HG03457 (cell line): ENCODE data around the gene BTBD1.
"Not testable (repeated sequence)": the region's sequence is repeated elsewhere in the genome, so short reads cannot be mapped to it uniquely, and the experiment has no call there.

Source experiments
- ATAC-seq: cut with Tn5 transposase; IDR thresholded peaks from one replicate; pipeline ENCODE4 v1.9.1; 2021; ENCODE audit warnings: moderate number of reproducible peaks; ENCODE audit not compliant: unreplicated experiment

Gene BTBD1

DNA sequence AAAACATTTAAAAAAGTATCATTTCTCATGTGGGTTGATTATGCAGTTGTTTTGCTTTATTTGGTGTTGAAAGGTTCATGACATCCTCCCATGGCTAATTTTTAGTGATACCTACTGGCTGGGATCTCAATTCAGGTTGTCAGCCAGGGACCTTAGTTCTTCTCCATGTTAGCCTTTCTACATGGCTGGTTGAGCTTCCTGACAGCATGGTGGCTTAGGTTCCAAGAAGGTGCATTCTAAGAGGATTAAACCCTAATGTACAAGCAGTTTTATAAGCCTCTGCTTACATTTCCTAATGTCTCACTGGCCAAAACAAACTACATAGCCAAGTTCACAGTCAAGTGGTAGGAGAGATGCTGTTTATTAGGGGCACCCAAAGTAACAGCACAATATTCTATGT, 31.0 kb upstream of the BTBD1 start:
- ATAC-seq: no peak

DNA sequence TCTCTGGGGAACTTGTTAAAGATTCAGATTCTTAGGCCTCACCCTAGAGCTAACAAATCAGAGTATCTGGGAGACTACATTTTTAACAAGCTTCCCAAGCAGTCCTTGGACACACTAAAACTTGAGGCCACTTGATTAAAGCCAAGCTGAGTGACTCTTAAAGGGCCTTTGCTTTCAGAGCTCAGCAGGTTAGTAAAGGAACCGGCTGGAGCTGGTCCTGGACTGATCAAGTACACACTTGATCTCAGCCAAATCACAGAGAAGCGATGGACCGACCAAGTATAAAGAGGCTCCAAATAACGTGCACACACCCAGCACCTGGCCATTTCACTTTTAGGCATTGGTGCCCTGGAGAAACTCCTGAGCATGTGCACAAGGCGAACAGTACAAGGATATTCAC, 27.5 kb upstream of the BTBD1 start:
- ATAC-seq: no peak

DNA sequence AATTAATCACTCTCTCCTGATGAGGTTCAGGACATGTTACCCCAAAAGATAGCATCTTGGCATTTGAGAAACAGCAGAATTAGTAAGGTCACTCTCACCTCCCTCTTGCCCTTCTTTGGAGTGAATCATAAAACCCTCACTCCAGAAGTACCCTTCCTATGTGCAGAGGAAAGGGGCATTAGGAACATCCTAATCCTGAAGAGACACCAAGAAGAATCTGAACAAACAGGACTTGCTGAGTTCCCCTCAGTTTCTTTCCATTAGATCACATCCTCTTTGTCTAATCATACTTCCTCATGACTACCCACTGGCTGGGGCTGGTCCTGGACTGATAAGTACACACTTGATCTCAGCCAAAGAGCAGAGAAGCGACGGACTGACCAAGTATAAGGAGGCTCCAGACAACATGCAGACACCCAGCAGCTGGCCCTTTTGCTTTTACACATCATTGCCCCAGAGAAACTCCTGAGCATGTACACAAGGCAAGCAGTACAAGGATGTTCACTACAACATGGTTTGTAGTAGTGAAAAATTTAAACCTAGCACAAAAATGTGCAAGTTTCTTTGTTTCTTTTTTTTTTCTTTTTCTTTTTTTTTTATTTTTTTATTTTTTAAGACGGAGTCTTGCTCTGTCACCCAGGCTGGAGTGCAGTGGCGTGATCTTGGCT, 25.4 kb upstream of the BTBD1 start:
- ATAC-seq: peak; percentile 63

DNA sequence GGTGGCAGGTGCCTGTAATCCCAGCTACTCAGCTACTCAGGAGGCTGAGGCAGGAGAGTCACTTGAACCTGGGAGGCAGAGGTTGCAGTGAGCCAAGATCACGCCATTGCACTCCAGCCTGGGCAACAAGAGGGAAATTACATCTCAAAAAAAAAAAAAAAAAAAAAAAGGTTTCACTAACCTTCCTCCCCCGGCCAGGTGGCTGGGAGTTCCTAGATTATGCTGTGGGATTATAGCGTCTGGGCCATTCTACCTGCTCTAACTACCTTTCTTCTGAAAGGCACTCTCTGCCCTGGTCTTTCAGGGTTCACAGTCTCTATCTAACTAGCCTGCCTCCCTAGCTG, 24.9 kb upstream of the BTBD1 start:
- not testable (repeated sequence) for ATAC-seq

DNA sequence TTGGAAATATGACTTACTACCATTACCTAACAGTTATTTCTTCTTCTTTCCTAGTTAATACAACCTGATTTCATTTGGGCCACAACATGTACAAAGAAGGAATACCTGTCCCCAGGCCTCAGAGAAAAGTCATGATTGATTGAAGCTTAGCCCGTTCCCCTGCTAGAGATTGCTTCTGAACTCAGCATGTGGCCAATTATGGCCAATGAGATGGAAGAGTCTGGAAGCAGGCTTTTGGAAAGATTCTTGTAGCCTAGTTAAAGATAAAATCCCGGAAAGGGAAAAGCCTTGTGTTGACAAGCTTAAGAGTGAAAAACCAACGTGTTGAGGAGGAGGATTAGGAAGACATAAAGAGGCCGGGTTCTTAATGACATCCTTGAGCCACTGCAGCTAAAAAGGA, 23.4 kb upstream of the BTBD1 start:
- no peak for ATAC-seq

DNA sequence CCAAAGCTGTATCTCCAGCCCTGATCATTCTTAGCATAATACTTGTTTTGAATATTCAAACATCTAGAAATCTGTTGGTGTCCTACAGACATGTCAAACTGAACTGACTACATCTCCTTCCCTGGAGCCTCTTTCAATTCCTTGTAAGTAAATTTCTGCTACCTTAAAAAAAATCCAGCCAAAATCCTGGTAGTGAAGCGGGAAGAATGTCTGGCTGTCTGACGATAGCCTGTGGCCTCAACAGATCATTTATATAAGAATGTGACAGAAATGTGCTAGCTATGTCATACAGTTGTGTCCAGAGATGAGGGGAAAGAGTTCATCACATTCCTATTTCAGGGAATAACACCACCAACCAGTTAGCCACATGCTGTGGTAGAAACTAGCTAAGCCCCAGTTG, 21.8 kb upstream of the BTBD1 start:
- no peak for ATAC-seq

DNA sequence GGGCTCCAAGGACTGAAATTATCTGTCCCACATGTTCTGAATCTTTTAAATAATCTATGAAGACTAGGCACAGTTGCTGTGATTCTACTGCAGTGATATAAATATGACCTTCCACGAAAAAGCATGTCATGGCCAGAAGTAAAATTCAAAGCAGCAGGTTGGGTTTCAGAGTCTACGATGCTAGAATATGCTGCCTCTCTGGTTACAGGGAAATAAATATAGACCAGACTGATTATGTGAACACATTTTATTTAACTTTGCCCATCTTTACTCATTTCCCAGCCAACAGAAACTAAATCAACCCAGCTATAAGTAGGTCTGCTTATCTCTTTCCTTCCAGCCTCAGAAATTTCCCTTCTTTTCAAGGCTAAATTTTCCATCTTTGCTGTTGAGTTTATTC, 20.5 kb upstream of the BTBD1 start:
- no peak for ATAC-seq

DNA sequence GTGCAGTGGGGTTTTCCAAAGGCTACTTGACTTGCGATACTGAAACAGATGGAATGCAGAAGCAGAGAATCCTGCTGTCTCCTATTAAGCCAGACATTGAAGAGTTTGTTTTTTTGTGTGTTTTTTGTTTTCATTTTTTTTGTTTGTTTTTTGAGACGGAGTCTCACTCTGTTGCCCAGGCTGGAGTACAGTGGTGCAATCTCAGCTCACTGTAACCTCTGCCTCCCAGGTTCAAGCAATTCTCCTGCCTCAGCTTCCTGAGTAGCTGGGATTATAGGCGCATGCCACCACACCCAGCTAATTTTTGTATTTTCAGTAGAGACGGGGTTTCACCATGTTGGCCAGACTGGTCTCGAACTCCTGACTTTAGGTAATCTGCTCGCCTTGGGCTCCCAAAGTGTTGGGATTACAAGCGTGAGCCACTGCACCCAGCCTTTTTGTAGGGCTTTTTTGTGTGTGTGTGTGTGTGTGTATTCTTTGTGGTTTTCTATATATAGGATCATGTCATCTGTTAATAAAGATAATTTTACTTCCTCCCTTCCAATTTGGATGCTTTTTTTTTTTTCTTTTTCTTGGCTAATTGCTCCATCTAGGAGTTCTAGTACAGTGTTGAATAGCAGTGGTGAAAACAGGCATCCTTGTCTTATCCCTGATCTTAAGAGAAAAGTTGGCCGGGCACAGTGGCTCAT, 19.0 kb upstream of the BTBD1 start:
- ATAC-seq: not testable (repeated sequence)

DNA sequence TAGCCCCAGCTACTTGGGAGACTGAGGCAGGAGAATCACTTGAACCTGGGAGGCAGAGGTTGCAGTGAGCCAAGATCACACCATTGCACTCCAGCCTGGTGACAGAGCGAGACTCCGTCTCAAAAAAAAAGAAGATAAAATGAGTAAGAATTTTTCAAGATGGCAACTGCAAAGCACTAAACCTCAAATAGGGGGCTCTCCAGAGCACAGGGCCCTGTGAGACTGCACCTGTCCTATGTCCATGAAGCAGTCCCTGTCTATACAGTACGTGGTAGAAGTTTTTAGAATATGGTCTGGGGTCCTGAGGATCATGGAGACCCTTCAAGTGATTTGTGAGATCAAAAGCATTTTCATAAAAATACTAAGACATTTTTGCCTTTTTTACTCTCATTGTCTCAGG, 18.4 kb upstream of the BTBD1 start:
- ATAC-seq: not testable (repeated sequence)

DNA sequence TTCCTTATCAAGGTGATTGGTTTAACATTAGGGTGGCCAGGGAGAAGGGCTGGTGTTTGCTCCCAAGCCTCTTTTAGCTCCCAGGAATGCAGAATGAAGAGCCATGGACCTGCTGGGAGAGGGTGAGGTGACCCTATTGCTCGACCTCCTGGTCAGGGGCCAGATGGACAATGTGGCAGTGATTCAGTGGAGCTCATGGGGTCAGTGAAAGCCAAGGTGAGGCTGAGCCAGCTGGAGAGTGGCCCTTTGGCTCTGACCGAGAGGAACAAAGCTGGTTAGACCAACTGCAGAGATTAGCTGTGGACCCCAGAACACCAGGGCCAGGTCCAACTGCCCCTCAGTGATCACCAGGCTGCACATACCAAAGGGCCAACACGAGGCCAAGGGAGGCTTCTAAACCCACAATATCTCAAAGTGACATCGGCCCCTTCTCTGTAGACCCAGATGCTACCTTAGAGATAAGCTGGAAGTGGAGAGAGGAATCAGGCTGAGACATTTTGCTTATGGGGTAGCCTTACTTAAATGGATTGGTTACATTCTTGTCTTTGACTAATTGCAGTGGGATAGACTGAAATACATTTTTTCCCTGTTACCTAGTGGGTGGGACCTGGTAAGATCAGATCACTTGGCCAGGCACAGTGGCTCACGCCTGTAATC, 15.8 kb upstream of the BTBD1 start:
- no peak for ATAC-seq

DNA sequence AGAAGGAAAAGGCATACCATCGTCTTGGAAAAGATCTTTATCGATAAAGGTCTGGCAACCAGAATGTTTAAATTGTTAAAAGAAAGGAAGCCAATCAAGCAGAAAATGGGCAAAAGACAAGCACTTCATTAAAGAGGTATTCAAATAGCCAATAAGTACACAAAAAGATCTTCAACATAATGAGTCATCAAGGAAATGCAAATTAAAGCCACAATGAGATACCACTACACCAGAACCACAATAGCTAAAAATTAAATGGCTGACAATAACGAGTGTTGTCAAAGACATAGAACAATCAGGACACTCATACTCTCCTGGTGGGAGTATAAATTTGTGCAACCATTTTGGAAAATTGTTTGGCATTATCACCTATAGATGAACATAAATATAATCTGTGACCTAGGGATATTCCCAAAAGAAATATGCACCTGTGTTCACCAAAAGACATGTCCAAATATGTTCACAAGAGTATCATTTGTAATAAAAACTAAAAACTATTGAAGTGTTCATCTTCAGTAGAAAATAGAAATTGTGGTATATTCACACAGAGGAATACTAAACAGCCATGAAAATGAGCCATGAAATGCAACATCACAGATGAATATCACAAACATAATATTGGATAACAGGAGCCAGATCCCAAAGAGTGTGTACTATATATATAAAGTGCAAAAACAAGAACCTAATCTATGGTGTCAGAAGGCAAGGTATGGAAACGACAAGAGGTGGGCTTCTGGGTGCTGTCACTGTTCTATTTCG, 14.4 kb upstream of the BTBD1 start:
- no peak for ATAC-seq

DNA sequence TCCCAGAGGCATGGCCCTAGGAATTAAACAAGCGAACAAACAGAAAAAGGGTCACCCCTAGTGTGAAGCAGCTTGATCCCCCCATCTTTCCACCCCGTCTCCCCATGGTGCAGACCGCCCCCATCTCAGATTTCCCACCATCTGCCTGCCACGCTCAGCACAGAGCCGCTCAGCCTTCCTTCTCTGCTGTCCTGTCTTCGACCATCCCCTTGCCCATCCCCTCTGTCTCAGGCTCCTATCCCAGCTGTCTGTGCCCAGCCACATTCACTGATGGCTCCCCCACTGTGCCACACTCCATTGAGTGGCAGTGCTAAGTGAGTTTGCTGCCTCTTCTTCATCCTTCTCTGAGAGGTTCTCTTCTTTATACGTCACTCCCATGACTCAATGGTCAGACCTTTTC, 11.7 kb upstream of the BTBD1 start:
- ATAC-seq: no peak

DNA sequence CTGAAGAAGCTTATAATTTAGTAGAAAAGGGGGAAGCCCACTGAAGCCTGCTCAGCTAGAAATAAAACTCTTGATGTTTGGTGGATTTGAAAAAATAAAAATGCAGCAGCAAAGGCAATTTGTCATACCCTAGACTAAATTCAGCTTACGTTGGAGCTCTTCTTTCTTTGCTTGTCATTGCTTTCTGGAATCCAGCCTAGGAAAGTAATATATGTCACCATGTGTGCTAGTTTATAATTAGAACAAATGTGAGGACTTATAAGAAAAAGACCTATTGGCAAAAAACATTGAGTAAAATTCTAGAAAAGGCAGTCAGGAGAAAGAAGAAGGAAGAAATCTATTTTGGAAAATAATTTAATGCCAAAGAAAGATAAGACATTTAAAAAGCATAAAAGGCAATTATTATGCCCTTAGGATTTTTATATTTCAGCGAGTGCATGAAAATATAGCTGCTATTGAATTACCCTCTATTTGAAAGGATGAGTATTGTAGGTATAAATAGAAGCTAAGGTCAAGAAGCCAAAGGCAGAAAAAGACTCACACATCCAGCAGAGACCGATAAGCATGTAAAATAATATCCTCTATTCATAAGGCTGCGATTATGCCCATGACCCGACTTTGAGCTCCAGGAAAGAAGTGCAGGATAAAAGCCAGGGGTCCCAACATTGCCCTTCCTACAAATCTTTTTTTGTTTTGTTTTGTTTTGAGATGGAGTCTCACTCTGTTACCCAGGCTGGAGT, 10.6 kb upstream of the BTBD1 start:
- ATAC-seq: no peak

DNA sequence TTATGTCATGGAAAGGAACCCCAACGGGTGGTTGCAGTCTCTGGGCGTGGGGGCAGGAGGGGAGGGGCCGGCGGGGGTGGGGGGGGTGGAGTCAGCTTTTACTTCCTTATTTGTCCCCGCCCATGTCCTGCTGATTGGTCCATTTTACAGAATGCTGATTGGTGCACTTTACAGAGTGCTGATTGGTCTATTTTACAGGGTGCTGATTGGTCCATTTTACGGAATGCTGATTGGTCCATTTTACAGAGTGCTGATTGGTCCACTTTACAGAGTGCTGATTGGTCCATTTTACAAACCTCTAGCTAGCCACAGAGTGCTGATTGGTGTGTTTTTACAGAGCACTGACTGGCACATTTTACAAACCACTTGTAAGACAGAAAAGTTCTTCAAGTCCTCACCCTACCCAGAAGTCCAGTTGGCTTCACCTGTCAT, 2.2 kb upstream of the BTBD1 start:
- not testable (repeated sequence) for ATAC-seq

DNA sequence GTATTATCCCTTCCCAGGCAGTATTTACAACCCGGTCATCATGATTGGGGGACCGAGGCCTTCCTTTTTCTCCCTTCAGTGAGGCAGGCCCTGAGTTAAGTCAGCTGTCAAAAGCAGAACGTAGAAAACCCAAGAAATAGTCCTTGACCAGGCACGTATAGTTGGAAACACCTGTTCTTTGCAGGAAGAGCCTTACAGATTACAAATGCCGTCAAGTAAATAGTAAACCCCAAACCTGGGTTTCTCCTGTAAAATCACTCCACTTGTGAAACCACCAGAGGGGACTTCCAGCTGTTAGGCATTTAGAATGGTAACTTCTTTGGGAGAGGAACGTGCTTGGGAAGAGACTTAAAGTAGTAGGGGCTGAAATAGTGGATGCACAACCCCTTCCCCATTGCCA, 1.0 kb upstream of the BTBD1 start:
- ATAC-seq: no peak

DNA sequence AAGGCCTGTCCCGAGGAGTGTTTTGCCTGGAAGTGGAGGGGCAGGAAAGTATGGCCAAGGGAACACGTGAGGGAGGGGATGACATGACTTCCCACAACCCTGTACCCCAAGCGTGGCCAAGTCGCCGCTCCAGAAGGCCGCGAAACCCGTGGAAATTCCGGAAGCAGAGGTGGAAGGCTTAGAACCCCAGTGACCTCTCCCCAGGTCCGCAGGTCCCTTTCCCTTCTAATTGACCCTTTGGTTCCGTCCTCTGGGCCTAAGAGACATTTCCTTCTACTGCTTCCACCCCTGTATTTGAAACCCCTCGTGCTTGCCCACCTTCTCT, 548 bp upstream of the BTBD1 start:
- ATAC-seq: no peak

DNA sequence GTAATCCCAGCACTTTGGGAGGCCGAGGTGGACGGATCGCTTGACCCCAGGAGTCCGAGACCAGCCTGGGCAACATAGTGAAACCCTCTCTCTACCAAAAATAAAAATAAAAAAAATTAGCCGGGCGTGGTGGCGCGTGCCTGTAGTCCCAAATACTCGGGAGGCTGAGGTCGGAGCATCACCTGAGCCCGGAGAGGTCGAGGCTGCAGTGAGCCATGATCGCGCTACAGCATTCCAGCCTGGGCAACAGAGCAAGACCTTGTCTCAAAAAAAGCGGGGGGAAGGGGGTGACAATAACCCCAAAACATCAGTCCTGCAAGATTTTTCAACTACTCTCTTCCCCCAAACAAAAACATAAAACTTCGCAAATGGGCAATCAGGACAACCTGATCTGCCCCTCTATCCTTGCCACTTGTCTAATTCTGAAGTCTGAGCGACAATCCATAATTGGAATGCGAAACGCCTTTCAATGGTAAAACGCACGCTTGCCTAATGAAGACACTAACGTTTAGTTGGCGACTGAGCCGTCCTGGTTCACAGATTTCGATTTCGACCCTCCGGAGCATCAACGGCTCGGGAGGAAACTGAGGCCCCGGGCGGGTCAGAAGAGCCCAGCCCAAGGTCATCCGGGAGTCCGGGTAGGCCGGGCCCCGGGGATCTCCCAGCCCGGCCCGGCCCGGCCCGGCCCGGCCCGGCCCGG, 868 bp downstream of the BTBD1 start:
- ATAC-seq: no peak

DNA sequence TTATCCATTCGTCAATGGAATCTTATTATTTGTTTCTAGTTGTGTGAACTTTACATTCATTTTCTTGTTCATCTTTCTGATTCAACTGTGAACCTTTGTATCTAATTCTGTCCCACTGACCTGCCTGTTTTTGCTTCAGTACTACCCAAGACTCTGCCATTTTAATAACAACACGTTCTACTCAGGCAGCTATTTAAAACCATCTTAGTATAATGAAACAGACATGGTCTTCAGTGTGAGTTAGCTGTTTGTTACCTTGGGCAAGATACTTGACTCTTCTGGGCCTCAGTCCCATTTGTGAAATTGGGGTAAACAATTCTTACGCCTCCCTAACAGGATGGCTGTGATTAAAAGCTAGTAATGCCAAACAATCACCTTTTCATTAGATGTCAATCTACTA, 1.6 kb downstream of the BTBD1 start:
- no peak for ATAC-seq

DNA sequence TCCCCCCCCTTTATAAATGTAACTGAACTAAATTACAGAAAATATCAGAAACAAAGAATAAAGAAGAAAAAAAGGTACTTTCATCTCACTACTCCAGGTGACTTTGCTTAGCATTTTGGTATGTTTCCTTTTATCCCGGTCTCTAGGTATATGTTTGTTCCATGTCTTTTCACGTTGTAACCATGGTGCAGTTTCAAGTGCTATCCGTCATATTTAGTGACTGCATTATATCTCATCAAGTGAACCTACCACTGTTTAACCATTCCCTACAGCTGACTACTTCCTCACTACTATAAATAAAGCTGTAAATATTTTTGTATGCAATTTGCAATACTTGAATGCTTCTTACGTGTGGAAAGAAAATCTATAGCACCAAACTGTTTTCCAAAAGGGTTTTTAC, 2.2 kb downstream of the BTBD1 start:
- no peak for ATAC-seq

DNA sequence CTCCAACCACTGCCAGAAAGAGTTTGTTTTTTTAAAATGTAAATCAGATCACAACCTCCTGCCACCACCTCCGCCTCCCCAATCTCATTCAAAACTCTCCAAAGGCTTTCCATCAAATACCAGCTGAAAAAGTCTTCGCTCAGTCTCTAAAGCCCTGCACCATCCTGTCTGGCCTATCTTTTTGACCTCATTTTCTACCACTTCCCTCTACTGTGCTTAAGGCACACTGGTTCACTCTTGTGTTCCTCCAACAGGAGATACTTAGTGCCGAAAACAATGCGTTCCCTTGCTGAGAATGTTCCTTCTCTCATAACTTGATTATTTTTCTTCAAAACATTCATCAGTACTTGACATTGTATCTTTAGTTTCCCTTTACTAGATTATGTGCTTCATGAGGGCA, 3.5 kb downstream of the BTBD1 start:
- no peak for ATAC-seq

DNA sequence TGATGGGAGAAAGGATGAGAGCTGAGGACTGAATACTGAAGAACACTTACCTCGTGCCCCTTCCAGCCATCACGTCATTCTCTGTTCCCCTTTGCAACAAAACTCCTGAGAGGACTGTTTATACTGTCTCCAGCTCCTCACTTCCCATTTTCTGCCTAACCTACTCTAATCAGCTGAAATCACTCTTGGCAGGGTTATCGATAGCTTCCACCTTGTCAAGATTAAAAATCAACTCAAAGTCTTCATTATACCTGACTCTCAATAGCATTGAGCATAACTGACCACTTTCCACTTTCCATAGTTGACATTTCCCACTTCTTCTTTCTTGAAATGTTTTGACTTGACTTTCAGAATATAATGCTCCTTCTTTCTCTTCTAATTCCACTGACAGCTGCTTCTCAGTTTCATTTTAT, 4.3 kb downstream of the BTBD1 start:
- no peak for ATAC-seq
